Chondrocyte (in vitro differentiated cells): ENCODE results near the gene C14orf180. TPM values are rescaled to one million over a fixed set of nuclear protein-coding genes. Genes with fewer than 3 reads are reported as not detected.
"Not testable (repeated sequence)": the region's sequence is repeated elsewhere in the genome, so short reads cannot be mapped to it uniquely, and the experiment has no call there.

Source experiments
- DNase-seq: peaks from one replicate; pipeline ENCODE4 v3.0.0; 2021; ENCODE audit warnings: mixed read lengths, low spot score
- H3K27ac Mint-ChIP-seq: one replicate; pipeline ENCODE4 v1.8.0; 2021; ENCODE audit warnings: mild to moderate bottlenecking, moderate library complexity, mixed read lengths; ENCODE audit not compliant: unreplicated experiment
- H3K27me3 Mint-ChIP-seq: 2 replicates; pipeline ENCODE4 v1.8.0; 2021; ENCODE audit warnings: low read depth, mixed read lengths
- H3K36me3 Mint-ChIP-seq: 2 replicates; pipeline ENCODE4 v1.8.0; 2021; ENCODE audit warnings: low read depth, mixed read lengths
- H3K4me1 Mint-ChIP-seq: 2 replicates; pipeline ENCODE4 v1.8.0; 2021; ENCODE audit warnings: low read depth, mild to moderate bottlenecking, mixed read lengths
- H3K4me3 Mint-ChIP-seq: one replicate; pipeline ENCODE4 v1.8.0; 2021; ENCODE audit warnings: mild to moderate bottlenecking, moderate library complexity, mixed read lengths; ENCODE audit not compliant: unreplicated experiment
- H3K9me3 Mint-ChIP-seq: 2 replicates; pipeline ENCODE4 v1.8.0; 2021; ENCODE audit warnings: low read depth, mixed read lengths
- total RNA-seq: library from RNA; stranded (reverse); gene quantifications from 3 replicates; pipeline ENCODE4 v1.2.1, GENCODE V29; 2021
- TF ChIP-seq, protein P1 (sequence below): fragments of 200-600 bp; sonication (generic); IDR thresholded peaks from 2 replicates; pipeline ENCODE4 v1.5.0; 2021; ENCODE audit warnings: antibody characterized with exemption, mild to moderate bottlenecking, moderate library complexity

The C14orf180 gene
- total RNA-seq, 1 donor from 2014 or later = not detected

DNA sequence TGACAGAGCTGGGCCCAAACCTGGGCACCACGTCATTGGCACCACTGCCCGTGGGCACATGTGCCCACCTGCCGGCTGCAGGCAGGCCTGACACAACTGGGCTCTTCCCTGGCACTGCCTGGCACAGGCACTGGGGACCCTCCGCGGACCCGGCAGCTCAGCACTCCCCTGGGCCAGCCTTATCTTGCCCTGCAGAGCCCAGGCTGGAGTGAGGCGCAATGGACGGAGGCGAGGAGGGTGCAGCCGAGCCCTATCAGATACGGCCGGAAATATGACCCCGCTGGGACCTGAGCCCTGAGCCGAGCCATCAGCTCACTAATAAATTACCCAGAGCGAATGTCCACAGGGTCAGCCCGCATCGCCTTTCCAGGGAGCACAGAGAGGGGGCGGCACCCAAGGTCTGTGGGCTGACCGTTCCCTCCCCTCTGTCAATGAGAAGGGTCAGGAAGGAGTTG lies 1.7 kb upstream of the C14orf180 start:
- Mint-ChIP-seq H3K27ac (no peak overlapping the region), H3K4me3 (no peak overlapping the region), H3K9me3 (no peaks in the 10 kb centered on the region), H3K36me3 (no peaks in the 10 kb centered on the region), H3K4me1 (no peaks in the 10 kb centered on the region), H3K27me3 (peaks cover 8% of the 10 kb centered on the region)
- TF ChIP-seq, protein P1, sequence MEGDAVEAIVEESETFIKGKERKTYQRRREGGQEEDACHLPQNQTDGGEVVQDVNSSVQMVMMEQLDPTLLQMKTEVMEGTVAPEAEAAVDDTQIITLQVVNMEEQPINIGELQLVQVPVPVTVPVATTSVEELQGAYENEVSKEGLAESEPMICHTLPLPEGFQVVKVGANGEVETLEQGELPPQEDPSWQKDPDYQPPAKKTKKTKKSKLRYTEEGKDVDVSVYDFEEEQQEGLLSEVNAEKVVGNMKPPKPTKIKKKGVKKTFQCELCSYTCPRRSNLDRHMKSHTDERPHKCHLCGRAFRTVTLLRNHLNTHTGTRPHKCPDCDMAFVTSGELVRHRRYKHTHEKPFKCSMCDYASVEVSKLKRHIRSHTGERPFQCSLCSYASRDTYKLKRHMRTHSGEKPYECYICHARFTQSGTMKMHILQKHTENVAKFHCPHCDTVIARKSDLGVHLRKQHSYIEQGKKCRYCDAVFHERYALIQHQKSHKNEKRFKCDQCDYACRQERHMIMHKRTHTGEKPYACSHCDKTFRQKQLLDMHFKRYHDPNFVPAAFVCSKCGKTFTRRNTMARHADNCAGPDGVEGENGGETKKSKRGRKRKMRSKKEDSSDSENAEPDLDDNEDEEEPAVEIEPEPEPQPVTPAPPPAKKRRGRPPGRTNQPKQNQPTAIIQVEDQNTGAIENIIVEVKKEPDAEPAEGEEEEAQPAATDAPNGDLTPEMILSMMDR = no peak
- no peak for DNase-seq

DNA sequence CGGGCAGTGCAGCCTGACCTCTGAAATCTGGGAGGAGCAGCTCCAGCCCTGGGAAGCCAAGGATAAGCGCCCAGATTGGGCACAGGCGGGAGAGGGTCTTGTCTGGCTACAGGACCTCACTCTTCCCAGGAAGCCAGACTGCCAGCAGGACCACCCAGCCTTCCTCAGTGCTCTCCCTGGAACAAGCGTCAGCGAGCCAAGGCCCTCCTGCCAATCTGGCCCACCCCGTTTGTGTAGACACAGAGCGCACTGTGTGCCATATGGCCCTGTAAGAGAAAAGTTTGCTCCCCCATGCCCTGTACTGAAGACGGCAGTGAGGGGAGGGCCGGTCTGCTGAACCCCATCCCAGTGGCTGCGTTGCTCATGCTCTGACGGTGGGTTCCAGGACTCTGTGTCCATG lies 1.2 kb upstream of the C14orf180 start:
- peaks cover 9% of the 10 kb centered on the region for H3K27me3 Mint-ChIP-seq
- no peaks in the 10 kb centered on the region for H3K9me3 Mint-ChIP-seq
- no peak overlapping the region for H3K27ac Mint-ChIP-seq
- H3K36me3 Mint-ChIP-seq = no peaks in the 10 kb centered on the region
- DNase-seq = no peak
- H3K4me1 Mint-ChIP-seq = no peaks in the 10 kb centered on the region
- no peak overlapping the region for H3K4me3 Mint-ChIP-seq
- TF ChIP-seq, protein P1 = no peak

DNA sequence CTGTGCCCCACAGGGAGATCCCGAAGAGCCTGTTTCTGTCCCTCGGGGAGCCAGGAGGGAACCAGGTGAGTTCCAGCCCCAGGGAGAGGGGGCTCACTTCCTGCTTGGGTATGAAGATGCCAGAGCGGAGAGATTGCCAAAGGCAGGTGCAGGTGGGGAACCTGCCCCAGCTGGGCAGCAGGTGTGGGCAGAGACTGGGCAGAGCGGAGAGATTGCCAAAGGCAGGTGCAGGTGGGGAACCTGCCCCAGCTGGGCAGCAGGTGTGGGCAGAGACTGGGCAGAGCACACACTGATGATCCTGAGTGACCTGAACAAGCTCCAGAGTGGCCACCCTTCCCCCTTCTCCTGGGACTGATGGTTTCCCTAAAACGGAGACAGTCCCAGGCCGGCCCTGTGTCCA lies 375 bp downstream of the C14orf180 start:
- DNase-seq, H3K4me3 Mint-ChIP-seq: not testable (repeated sequence)

DNA sequence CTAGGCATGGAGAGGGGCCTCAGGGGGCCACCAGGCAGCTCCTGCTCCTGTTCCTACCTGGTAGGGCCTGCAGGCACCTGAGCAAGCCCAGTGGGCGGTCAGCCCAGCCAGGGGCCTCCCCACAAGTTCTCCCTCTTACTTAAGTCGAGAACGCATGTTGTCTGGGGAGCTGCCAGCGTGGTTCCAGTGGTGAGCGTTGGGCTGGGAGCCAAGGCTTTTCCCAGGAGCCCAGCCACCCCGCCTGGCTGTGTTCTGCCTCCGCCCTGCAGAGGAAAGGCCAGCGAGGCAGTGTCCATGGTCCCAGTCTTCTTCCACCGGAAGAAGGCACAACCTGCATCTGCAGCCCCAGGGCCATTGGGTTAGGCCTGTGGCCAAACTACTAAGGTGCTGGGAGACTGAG lies 1.4 kb downstream of the C14orf180 start:
- Mint-ChIP-seq H3K4me3 (no peak overlapping the region), H3K27me3 (peaks cover 18% of the 10 kb centered on the region)
- DNase-seq = no peak

More for the DNA sequence above, 375 bp downstream of the C14orf180 start:
- H3K4me1 Mint-ChIP-seq, H3K36me3 Mint-ChIP-seq, H3K9me3 Mint-ChIP-seq, H3K27ac Mint-ChIP-seq: not testable (repeated sequence)
- peaks cover 11% of the 10 kb centered on the region for H3K27me3 Mint-ChIP-seq

DNA sequence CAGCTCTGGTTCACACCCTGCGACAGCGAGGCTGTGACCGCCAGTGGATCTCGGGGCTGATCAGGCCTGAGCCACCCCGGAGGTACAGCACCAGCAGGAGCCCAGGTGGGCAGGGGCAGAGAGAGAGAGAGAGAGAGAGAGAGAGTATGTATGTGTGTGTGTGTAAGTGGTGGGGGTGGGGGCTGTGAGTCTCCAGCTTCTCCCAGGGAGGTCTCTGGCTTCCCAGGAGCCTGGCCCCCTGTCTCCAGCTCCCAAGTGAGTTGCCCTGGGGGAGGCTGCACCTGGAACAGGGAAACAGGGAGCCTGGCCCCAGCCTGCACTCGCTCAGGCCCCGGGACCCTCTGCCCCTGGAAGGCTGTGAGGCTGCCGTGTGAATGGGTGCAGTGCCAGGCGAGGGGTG lies 2.0 kb downstream of the C14orf180 start:
- Mint-ChIP-seq H3K4me1 (no peaks in the 10 kb centered on the region), H3K9me3 (no peaks in the 10 kb centered on the region), H3K36me3 (no peaks in the 10 kb centered on the region), H3K27ac (no peak overlapping the region), H3K4me3 (no peak overlapping the region), H3K27me3 (peaks cover 20% of the 10 kb centered on the region)
- DNase-seq = no peak
- TF ChIP-seq, protein P1 = no peak

More for the DNA sequence above, 1.4 kb downstream of the C14orf180 start:
- Mint-ChIP-seq H3K27ac (no peak overlapping the region), H3K4me1 (no peaks in the 10 kb centered on the region), H3K36me3 (no peaks in the 10 kb centered on the region), H3K9me3 (no peaks in the 10 kb centered on the region)
- TF ChIP-seq, protein P1 = no peak

DNA sequence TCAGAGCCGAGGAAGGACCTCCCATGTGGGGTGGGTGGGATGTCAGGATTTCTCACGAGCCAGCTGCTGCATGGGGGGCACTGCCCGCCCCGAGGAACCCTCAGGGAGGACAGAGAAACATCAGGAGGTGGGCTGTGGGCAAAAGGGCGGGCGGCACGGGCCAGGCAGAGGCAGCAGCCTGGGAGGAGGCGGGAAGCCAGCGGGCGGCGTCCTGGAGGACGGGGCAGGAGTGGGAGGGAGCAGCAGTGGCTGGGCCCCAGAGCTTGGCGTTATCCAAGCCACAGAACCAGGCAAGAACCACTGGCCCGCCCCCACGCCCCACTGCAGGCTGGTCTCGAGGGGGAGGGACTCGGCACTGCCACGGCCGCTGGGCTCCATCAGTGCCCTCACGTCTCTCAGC lies 2.4 kb downstream of the C14orf180 start:
- Mint-ChIP-seq H3K36me3 (no peaks in the 10 kb centered on the region), H3K27ac (no peak overlapping the region), H3K4me3 (no peak overlapping the region), H3K4me1 (no peaks in the 10 kb centered on the region), H3K9me3 (no peaks in the 10 kb centered on the region), H3K27me3 (peaks cover 20% of the 10 kb centered on the region)
- DNase-seq = no peak
- TF ChIP-seq, protein P1 = no peak
